WERI-Rb-1 (cell line): ENCODE data around the gene EYS.

Experiments used
- DNase-seq: peaks from one replicate; pipeline ENCODE4 v3.0.0-alpha.2; 2020
- H3K27ac ChIP-seq: fragments of 250-450 bp; sonication (Bioruptor Pico); 2 replicates; pipeline ENCODE4 v1.5.1; 2020; ENCODE audit warnings: mild to moderate bottlenecking, moderate library complexity
- H3K27me3 ChIP-seq: fragments of 250-450 bp; sonication (Bioruptor Pico); 2 replicates; pipeline ENCODE4 v1.5.1; 2021; ENCODE audit warnings: mild to moderate bottlenecking, low read depth, moderate library complexity; ENCODE audit not compliant: insufficient read depth, severe bottlenecking
- H3K36me3 ChIP-seq: fragments of 250-450 bp; sonication (Bioruptor Pico); 2 replicates; pipeline ENCODE4 v1.5.1; 2020; ENCODE audit warnings: mild to moderate bottlenecking, moderate library complexity
- H3K4me3 ChIP-seq: 2 replicates; pipeline ENCODE4 v1.5.1; 2011; ENCODE audit warnings: low read depth, mild to moderate bottlenecking, control low read depth, low read length
- H3K9me3 ChIP-seq: fragments of 250-450 bp; sonication (Bioruptor Pico); 2 replicates; pipeline ENCODE4 v1.5.1; 2021; ENCODE audit warnings: mild to moderate bottlenecking, moderate library complexity; ENCODE audit not compliant: severe bottlenecking
- CTCF ChIP-seq: IDR thresholded peaks from 2 replicates; pipeline ENCODE4 v1.5.1; 2011; ENCODE audit warnings: low read depth, mild to moderate bottlenecking, control low read depth, inconsistent platforms, low read length

EYS gene

GRCh38 chr6:64266351-64266821, 1440.6 kb downstream of the EYS start:
- H3K36me3 ChIP-seq, result no peaks in the 10 kb centered on the region
- no peak overlapping the region for H3K4me3 ChIP-seq
- no peaks in the 10 kb centered on the region for H3K27me3 ChIP-seq
- H3K9me3 ChIP-seq, result no peaks in the 10 kb centered on the region
- no peak overlapping the region for H3K27ac ChIP-seq
- no peak for TF ChIP-seq CTCF
- no peak for DNase-seq

GRCh38 chr6:64263778-64264177, 1443.2 kb downstream of the EYS start:
- no peak for TF ChIP-seq CTCF
- no peaks in the 10 kb centered on the region for H3K9me3 ChIP-seq
- DNase-seq, result no peak
- no peak overlapping the region for H3K4me3 ChIP-seq
- H3K36me3 ChIP-seq, result no peaks in the 10 kb centered on the region
- no peaks in the 10 kb centered on the region for H3K27me3 ChIP-seq
- H3K27ac ChIP-seq, result no peak overlapping the region

GRCh38 chr6:64259372-64259771, 1447.7 kb downstream of the EYS start:
- Histone ChIP-seq H3K4me3 (no peak overlapping the region), H3K9me3 (no peaks in the 10 kb centered on the region), H3K36me3 (no peaks in the 10 kb centered on the region), H3K27me3 (no peaks in the 10 kb centered on the region), H3K27ac (no peak overlapping the region)
- no peak for DNase-seq
- no peak for TF ChIP-seq CTCF

GRCh38 chr6:64258752-64259151, 1448.3 kb downstream of the EYS start:
- Histone ChIP-seq H3K36me3 (no peaks in the 10 kb centered on the region), H3K9me3 (no peaks in the 10 kb centered on the region), H3K27ac (no peak overlapping the region), H3K27me3 (no peaks in the 10 kb centered on the region), H3K4me3 (no peak overlapping the region)
- no peak for TF ChIP-seq CTCF
- DNase-seq, result no peak

- H3K4me3 ChIP-seq, result no peak overlapping the region
- no peak for DNase-seq
- no peaks in the 10 kb centered on the region for H3K9me3 ChIP-seq
- H3K36me3 ChIP-seq, result no peaks in the 10 kb centered on the region
- no peaks in the 10 kb centered on the region for H3K27me3 ChIP-seq
- H3K27ac ChIP-seq, result no peak overlapping the region
- no peak for TF ChIP-seq CTCF
Measured at GRCh38 chr6:64258302-64258701, 1448.7 kb downstream of the EYS start.

GRCh38 chr6:64257586-64257985, 1449.4 kb downstream of the EYS start:
- Histone ChIP-seq H3K27me3 (no peaks in the 10 kb centered on the region), H3K4me3 (no peak overlapping the region), H3K36me3 (no peaks in the 10 kb centered on the region), H3K9me3 (no peaks in the 10 kb centered on the region), H3K27ac (no peak overlapping the region)
- DNase-seq, result no peak
- no peak for TF ChIP-seq CTCF
